ENCODE measurements around the gene CNTFR. TPM values are rescaled to one million over a fixed set of nuclear protein-coding genes. Genes with fewer than 3 reads are reported as not detected.

The CNTFR gene
- total and polyA plus RNA-seq, 12 donors, result 1.1 to 15.2 (median 3.8) TPM

DNA sequence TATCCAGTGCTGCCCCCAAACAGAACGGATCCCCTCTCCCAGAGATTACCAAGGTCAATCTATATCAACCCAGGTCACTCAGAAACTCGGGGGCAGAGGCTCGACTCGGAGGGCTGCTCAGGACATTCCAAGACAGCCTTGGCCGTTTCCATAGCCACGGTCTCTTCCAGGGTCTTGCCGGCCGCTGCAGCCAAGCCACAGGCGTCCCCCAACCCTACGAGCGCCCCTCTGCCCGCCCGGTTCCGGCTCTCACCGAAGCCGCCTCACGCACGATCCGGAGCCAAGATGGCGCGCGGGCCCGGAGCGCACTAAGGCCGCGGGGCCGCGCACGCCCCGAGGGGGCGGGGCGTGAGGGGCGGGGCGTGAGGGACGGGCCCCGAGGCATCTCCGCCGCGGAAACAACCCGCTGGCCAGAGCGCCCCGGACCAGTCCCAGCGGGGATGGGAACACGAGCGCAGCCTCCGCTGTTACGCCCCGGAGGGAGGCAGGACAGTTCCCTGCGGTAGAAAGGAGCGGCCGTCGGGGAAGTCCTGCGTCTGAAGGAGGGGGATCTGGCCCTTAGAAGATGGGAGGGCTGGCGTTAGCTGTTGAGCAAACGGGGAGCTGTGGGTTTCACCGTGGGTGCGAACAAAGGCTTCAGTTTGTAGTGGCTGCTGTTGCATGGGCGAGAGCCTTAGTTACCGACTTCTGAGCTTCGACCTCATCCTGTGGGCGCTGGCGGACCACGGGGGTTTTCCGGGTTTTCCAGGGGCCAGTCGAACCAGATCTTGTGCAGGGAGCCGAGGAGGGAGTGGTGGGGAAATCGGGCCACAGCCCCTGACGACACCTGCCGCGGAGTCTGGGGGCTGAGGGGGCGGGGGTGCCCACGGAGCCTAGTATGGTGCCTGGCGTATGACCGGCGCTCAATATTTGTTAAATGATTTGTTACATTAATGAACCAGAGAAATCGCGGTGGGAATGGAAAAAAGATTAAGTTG, 22.6 kb upstream of the CNTFR start, which contains the start of gene RPP25L:
RPP25L (minus strand) TSS at position 287 of the 977 bp plus-strand sequence. CDS start 801 bp downstream, outside the sequence.
- H3K27ac ChIP-seq, result peak within 1 kb of the TSS in 4 of 5 donors; percentile 19 to 87 (median 69)
- H3K9me3 ChIP-seq (replicated peaks in 1 of 3), result no peaks in the 10 kb centered on the region
- H3K27me3 ChIP-seq, result no peaks in the 10 kb centered on the region
- DNase-seq, result peak; percentile 84 to 93 (median 88)
- intact Hi-C loops (cut with DNase I), result no loop called here
- WGBS, 4 donors, result 0 to 1% (median 1%) methylated on average over 12 to 77 of the region's 77 CpGs
- peaks cover 6 to 15% of the 10 kb centered on the region in 2 donors for H3K4me1 ChIP-seq (replicated peaks in 1 of 2)
- peaks cover 0 to 33% of the 10 kb centered on the region in 2 donors for H3K36me3 ChIP-seq (replicated peaks in 1 of 2)
- H3K4me3 ChIP-seq, result peak within 1 kb of the TSS; percentile 35 to 85 (median 77)
- TF ChIP-seq, protein P1, sequence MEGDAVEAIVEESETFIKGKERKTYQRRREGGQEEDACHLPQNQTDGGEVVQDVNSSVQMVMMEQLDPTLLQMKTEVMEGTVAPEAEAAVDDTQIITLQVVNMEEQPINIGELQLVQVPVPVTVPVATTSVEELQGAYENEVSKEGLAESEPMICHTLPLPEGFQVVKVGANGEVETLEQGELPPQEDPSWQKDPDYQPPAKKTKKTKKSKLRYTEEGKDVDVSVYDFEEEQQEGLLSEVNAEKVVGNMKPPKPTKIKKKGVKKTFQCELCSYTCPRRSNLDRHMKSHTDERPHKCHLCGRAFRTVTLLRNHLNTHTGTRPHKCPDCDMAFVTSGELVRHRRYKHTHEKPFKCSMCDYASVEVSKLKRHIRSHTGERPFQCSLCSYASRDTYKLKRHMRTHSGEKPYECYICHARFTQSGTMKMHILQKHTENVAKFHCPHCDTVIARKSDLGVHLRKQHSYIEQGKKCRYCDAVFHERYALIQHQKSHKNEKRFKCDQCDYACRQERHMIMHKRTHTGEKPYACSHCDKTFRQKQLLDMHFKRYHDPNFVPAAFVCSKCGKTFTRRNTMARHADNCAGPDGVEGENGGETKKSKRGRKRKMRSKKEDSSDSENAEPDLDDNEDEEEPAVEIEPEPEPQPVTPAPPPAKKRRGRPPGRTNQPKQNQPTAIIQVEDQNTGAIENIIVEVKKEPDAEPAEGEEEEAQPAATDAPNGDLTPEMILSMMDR (IDR thresholded peaks at IDR 0.05), result no peak
- TF ChIP-seq POLR2A (IDR thresholded peaks at IDR 0.05), result peak in 1 of 2 donors; percentile 80

DNA sequence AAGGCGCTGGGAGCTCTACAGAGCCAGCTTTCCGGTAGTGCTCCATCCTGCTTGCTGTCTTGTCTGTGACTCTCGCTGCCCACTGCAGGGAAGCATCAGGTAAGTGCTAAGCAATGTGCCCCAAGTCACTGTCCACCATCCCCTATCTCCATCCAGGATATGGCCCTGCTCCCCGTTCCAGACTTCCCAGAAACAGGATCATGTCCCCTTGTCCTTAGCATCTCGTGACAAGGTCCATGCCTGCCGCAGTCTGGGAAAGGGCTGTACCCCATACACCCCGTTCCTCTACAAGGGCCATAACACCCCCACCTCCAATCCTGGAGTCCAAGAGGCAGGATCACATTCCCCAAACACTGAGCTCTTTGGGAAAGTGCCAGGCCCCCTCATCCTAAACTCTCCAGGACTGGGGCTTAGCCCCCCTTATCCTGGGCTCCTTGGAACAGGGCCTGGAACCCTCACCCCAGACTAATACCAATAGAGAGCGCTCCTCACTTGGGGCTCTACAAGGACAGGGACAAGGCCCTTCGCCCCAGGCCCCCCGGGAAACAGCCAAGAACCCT, 21.8 kb upstream of the CNTFR start:
- Histone ChIP-seq H3K36me3 (replicated peaks in 1 of 2) (peaks cover 0 to 25% of the 10 kb centered on the region in 2 donors), H3K4me1 (replicated peaks in 1 of 2) (peaks cover 6 to 15% of the 10 kb centered on the region in 2 donors), H3K27ac (peak overlapping the region in 4 of 5 donors; percentile 19 to 87 (median 69)), H3K4me3 (peak overlapping the region; percentile 35 to 85 (median 77)), H3K27me3 (no peaks in the 10 kb centered on the region), H3K9me3 (replicated peaks in 1 of 3) (no peaks in the 10 kb centered on the region)
- intact Hi-C loops (cut with DNase I), result no loop called here
- DNase-seq, result peak in 2 of 7 donors; percentile 18 to 49
- WGBS, 4 donors, result 50 to 80% (median 56%) methylated on average over 2 to 10 of the region's 10 CpGs
- TF ChIP-seq, protein P1 (IDR thresholded peaks at IDR 0.05), result no peak
- TF ChIP-seq POLR2A (IDR thresholded peaks at IDR 0.05), result no peak

DNA sequence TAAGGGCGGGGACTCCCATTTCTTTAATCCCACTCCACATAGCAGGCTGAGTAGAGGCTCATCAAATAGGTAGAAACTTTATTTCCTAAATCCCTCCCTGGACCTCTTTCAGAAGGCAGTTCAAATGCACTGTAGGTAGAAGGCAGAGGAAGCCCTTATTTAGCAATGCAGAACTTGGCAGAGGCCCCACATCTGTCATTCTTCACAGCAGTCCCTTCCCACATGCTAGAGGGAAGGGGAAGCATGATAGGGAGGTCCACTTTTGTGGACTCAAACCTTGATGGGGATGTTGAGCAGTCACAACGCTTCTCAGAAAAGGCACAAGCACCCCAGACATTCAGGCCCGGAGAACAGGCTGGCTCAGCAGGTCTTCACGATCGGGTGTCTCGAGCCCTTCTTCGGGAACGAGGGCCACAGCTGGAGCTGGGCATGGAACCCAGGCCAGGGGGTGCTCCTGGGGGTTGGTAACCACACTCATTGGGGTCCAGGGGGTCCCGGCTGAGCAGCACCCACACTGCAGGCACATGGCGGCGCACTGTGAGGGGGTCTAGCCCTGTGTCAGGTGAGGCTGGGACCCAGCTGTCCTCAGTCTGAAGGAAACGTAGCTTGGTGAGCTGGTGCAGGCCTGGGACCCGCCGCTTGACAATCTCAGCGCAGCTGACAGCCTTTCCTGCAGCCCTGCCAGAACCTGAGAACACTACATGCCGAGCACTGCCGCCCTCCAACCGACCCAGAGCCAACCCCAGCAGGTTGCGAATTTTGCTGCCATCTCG, 21.1 kb upstream of the CNTFR start:
- 79 to 96% (median 95%) methylated on average over 2 to 20 of the region's 20 CpGs for WGBS, 4 donors
- Histone ChIP-seq H3K4me1 (replicated peaks in 1 of 2) (peaks cover 6 to 15% of the 10 kb centered on the region in 2 donors), H3K36me3 (replicated peaks in 1 of 2) (peaks cover 0 to 20% of the 10 kb centered on the region in 2 donors), H3K9me3 (replicated peaks in 1 of 3) (no peaks in the 10 kb centered on the region), H3K4me3 (peak overlapping the region in 1 of 4 donors; percentile 82), H3K27ac (no peak overlapping the region), H3K27me3 (no peaks in the 10 kb centered on the region)
- no peak for TF ChIP-seq POLR2A (IDR thresholded peaks at IDR 0.05)
- TF ChIP-seq, protein P1 (IDR thresholded peaks at IDR 0.05), result no peak
- DNase-seq, result no peak
- intact Hi-C loops (cut with DNase I), result no loop called here
